DND-41 (cell line): ENCODE results near the gene MED12L.

Experiments used
- CTCF ChIP-seq: IDR thresholded peaks from 2 replicates; pipeline ENCODE4 v1.5.1; 2012; ENCODE audit warnings: borderline replicate concordance, low read length, moderate library complexity, mild to moderate bottlenecking; ENCODE audit not compliant: poor library complexity, severe bottlenecking; ENCODE audit errors: extremely low read depth
- EZH2 ChIP-seq: IDR thresholded peaks from 3 replicates; pipeline ENCODE4 v1.6.1; 2012; ENCODE audit warnings: borderline replicate concordance, low read depth, mild to moderate bottlenecking, moderate library complexity, low read length, inconsistent platforms; ENCODE audit not compliant: severe bottlenecking

- TF ChIP-seq CTCF = no peak
- no peak for TF ChIP-seq EZH2
These were observed 244.9 kb downstream of the MED12L start for GRCh38 chr3:151330379-151330778.
